ENCODE results near the gene GPR65.

GPR65 gene

GRCh38 chr14:87994974-87995373, 10.0 kb upstream of the GPR65 start:
- TF ChIP-seq GATA1 (IDR thresholded peaks at IDR 0.05; ENCODE audit: low read depth, low read length) (no peak), POLR2A (IDR thresholded peaks at IDR 0.05; ENCODE audit: low read length) (no peak)
- DNase-seq: peak in 1 of 2 experiments; percentile 61

DNA sequence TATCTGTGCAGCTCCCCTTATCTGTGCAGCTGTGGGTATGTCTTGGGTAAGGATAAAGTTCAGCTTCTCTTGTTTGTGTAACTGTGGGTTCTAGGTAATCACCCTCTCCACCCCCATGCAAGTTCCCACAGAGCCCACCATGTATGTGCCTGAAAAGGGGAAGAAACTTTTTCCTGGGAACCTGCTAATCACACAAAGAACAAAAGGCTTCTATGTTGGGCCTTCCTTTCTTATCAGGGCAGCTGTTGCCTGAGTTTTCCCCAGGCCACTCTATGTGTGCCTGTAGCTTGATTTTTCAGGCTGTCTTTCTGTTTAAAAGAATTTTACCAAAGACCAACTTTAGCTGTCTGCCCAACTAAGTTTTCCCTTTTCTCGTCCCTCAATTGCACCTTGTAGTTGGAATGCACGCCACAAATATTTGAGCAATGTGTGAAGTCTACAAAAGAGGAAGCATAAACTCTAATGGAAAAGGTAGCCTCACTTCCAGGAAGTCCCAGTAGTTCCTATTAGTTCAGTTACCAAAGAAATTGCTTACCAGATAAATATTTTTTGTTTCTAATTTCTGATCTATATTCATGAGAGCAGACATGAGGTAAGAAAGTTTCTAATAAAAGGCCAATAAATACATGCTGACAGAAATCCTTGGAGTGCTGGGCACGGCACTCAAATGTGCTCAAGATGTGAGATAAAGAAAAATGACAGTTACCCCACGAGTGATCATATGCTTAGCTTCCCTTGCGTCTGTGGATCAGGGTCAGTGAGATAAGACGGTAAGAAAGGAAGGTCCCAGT, 9.2 kb upstream of the GPR65 start:
- peak; percentile 33 for TF ChIP-seq POLR2A (IDR thresholded peaks at IDR 0.05; ENCODE audit: low read length)
- no peak for TF ChIP-seq GATA1 (IDR thresholded peaks at IDR 0.05; ENCODE audit: low read depth, low read length)
- DNase-seq: peak; percentile 69 to 83

GRCh38 chr14:87996291-87996592, 8.7 kb upstream of the GPR65 start:
- TF ChIP-seq POLR2A (IDR thresholded peaks at IDR 0.05; ENCODE audit: low read length) (no peak), GATA1 (IDR thresholded peaks at IDR 0.05; ENCODE audit: low read depth, low read length) (no peak)
- DNase-seq: no peak

GRCh38 chr14:87998482-87998881, 6.5 kb upstream of the GPR65 start:
- TF ChIP-seq GATA1 (IDR thresholded peaks at IDR 0.05; ENCODE audit: low read depth, low read length): no peak
- TF ChIP-seq POLR2A (IDR thresholded peaks at IDR 0.05; ENCODE audit: low read length): no peak
- DNase-seq: peak; percentile 12 to 56

GRCh38 chr14:87999277-87999676, 5.7 kb upstream of the GPR65 start:
- no peak for TF ChIP-seq POLR2A (IDR thresholded peaks at IDR 0.05; ENCODE audit: low read length)
- no peak for TF ChIP-seq GATA1 (IDR thresholded peaks at IDR 0.05; ENCODE audit: low read depth, low read length)
- no peak for DNase-seq

GRCh38 chr14:88002421-88003075, 2.4 kb upstream of the GPR65 start:
- no peak for TF ChIP-seq GATA1 (IDR thresholded peaks at IDR 0.05; ENCODE audit: low read depth, low read length)
- TF ChIP-seq POLR2A (IDR thresholded peaks at IDR 0.05; ENCODE audit: low read length): no peak

GRCh38 chr14:88003425-88003824, 1.5 kb upstream of the GPR65 start:
- DNase-seq: peak; percentile 8 to 13
- TF ChIP-seq POLR2A (IDR thresholded peaks at IDR 0.05; ENCODE audit: low read length) (no peak), GATA1 (IDR thresholded peaks at IDR 0.05; ENCODE audit: low read depth, low read length) (no peak)

More at GRCh38 chr14:88002421-88003075, 2.4 kb upstream of the GPR65 start:
- DNase-seq: no peak

- TF ChIP-seq GATA1 (IDR thresholded peaks at IDR 0.05; ENCODE audit: low read depth, low read length): no peak
- TF ChIP-seq POLR2A (IDR thresholded peaks at IDR 0.05; ENCODE audit: low read length): no peak
Observed at GRCh38 chr14:88004506-88005036, 364 bp upstream of the GPR65 start.

DNA sequence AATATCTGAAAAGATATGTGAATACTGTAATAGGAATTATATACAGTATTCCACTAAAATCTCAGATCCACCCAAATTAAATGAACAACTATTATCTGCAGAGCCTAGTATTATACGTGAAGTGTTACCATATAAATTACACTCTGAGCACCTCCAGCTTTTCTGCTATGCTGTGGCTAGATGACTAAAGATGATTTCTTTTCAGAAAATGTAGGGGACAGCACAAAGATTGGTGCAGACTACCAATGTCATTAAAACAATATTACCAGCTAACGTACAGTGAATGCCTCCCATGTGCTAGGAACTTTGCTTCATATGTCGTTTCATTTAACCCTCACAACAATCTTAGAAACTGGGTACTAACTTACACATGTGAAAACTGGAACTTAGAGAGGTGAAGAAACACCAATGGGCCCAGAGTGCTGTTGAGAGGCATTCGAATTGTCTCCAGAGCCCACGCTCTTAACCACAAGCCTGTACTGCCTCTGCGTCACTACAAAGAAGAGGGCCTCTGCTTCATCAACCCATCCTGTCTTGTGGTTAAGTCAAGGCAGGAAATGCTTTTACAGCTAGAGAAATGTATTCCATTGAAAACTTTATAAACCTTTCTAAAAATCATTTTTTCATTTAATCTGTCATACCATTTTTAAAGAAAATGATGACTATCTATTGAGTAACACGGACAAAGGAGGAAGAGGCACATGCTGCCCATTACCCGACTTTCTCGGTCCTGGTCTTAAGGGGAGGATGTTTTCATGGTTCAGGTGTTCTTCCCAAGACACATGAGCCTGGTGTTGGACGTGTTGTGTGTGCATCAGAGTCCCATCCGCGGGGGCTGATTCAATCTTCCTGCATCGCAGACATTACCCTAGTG, 1.3 kb downstream of the GPR65 start:
- peak; percentile 10 to 13 for DNase-seq
- TF ChIP-seq POLR2A (IDR thresholded peaks at IDR 0.05; ENCODE audit: low read length): peak; percentile 41
- no peak for TF ChIP-seq GATA1 (IDR thresholded peaks at IDR 0.05; ENCODE audit: low read depth, low read length)

More at GRCh38 chr14:88004506-88005036, 364 bp upstream of the GPR65 start:
- DNase-seq: no peak

GRCh38 chr14:88007608-88008007, 2.7 kb downstream of the GPR65 start:
- DNase-seq: no peak
- TF ChIP-seq POLR2A (IDR thresholded peaks at IDR 0.05; ENCODE audit: low read length): no peak
- no peak for TF ChIP-seq GATA1 (IDR thresholded peaks at IDR 0.05; ENCODE audit: low read depth, low read length)

- TF ChIP-seq GATA1 (IDR thresholded peaks at IDR 0.05; ENCODE audit: low read depth, low read length) (no peak), POLR2A (IDR thresholded peaks at IDR 0.05; ENCODE audit: low read length) (no peak)
- no peak for DNase-seq
Observed at GRCh38 chr14:88008039-88008742, 3.3 kb downstream of the GPR65 start.

DNA sequence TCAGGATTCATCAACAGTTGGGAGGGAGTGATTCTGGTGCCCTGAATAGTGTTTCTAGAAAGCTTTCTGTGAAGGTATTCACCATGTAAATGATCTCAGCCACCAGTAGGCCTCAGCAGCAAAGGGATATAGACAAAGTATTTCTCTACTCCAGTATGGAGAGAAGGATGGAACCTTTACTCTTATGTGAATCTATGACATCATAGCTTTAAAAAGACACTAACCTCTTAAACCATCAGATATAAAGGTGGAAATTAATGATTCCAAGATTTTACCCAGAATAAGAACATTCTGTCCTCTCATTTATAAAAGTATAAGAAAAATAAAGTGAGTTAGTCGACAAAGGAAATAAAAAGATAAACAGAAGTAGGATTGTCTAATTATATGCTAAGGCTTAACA, 4.6 kb downstream of the GPR65 start:
- DNase-seq: no peak
- TF ChIP-seq GATA1 (IDR thresholded peaks at IDR 0.05; ENCODE audit: low read depth, low read length) (no peak), POLR2A (IDR thresholded peaks at IDR 0.05; ENCODE audit: low read length) (no peak)

DNA sequence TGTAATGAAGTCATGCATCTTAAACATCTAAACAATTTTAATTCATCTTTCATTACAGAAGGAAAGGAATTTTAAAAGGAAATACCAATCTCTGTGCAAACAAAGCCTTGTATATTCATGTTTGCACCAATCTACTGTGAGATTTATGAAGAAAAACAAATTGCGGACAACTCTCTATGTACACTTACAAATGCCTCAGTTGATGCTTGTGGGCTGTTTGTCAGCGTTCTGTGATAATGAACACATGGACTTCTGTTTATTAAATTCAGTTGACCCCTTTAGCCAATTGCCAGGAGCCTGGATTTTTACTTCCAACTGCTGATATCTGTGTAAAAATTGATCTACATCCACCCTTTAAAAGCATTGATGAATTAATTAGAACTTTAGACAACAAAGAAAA, 5.4 kb downstream of the GPR65 start:
- no peak for TF ChIP-seq GATA1 (IDR thresholded peaks at IDR 0.05; ENCODE audit: low read depth, low read length)
- no peak for TF ChIP-seq POLR2A (IDR thresholded peaks at IDR 0.05; ENCODE audit: low read length)
- no peak for DNase-seq

All from erythroblast (primary cell).